Measurements from ENCODE around the gene ATP5PD.
A peak's percentile ranks its signal among the peaks of the same experiment; 100 is the strongest.

Gene ATP5PD

GRCh38 chr17:75010683-75011400 is 35.9 kb downstream of the ATP5PD start (continued):
- TF ChIP-seq ZNF354C (tag by site-specific recombination; IDR thresholded peaks at IDR 0.05; ENCODE audit: borderline replicate concordance, low read depth) (no peak), ZNF529 (tag by site-specific recombination; IDR thresholded peaks at IDR 0.05; ENCODE audit: insufficient replicate concordance) (no peak), ZNF169 (tag by site-specific recombination; IDR thresholded peaks at IDR 0.05) (no peak), ZNF624 (tag by site-specific recombination; IDR thresholded peaks at IDR 0.05) (no peak), ZNF785 (tag by site-specific recombination; IDR thresholded peaks at IDR 0.05) (no peak), ZFHX2 (tag by site-specific recombination; conservative IDR thresholded peaks at IDR 0.05) (no peak), ZNF280D (tag by site-specific recombination; IDR thresholded peaks at IDR 0.05) (no peak), EGR2 (tag by site-specific recombination; IDR thresholded peaks at IDR 0.05; ENCODE audit: low read depth) (no peak), GLI4 (tag by site-specific recombination; IDR thresholded peaks at IDR 0.05) (no peak), YY1 (tag by site-specific recombination; IDR thresholded peaks at IDR 0.05) (no peak), ZBTB7A (tag by site-specific recombination; IDR thresholded peaks at IDR 0.05; ENCODE audit: low read depth) (no peak), KLF9 (tag by site-specific recombination; IDR thresholded peaks at IDR 0.05; ENCODE audit: low read depth) (0 out of 2 replicates have a peak, but pooled peaks have one; percentile 9), GLIS1 (tag by site-specific recombination; IDR thresholded peaks at IDR 0.05) (peak; percentile 63), IKZF3 (tag by site-specific recombination; IDR thresholded peaks at IDR 0.05) (peak; percentile 70; the same call in 1 of the 2 replicates), INSM2 (tag by site-specific recombination; IDR thresholded peaks at IDR 0.05) (peak; percentile 10; the same call in 1 of the 2 replicates), ZNF211 (tag by site-specific recombination; IDR thresholded peaks at IDR 0.05; ENCODE audit: low read depth) (no peak), ZNF473 (tag by site-specific recombination; IDR thresholded peaks at IDR 0.05) (no peak), ZIC2 (tag by site-specific recombination; IDR thresholded peaks at IDR 0.05) (no peak), ZNF830 (tag by site-specific recombination; IDR thresholded peaks at IDR 0.05; ENCODE audit: low read depth) (no peak), ZNF274 (IDR thresholded peaks at IDR 0.05; ENCODE audit: low read length) (no peak), ZNF274 (tag by site-specific recombination; IDR thresholded peaks at IDR 0.05; ENCODE audit: borderline replicate concordance) (no peak), SCRT2 (tag by site-specific recombination; IDR thresholded peaks at IDR 0.05) (peak; percentile 62; the same call in 1 of the 2 replicates), SP3 (tag by site-specific recombination; IDR thresholded peaks at IDR 0.05) (peak; percentile 35), ZNF501 (tag by site-specific recombination; IDR thresholded peaks at IDR 0.05) (no peak), ZNF280C (tag by site-specific recombination; IDR thresholded peaks at IDR 0.05) (no peak), ZNF146 (tag by site-specific recombination; IDR thresholded peaks at IDR 0.05) (no peak)
- TF ChIP-seq, protein P1, sequence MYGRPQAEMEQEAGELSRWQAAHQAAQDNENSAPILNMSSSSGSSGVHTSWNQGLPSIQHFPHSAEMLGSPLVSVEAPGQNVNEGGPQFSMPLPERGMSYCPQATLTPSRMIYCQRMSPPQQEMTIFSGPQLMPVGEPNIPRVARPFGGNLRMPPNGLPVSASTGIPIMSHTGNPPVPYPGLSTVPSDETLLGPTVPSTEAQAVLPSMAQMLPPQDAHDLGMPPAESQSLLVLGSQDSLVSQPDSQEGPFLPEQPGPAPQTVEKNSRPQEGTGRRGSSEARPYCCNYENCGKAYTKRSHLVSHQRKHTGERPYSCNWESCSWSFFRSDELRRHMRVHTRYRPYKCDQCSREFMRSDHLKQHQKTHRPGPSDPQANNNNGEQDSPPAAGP (tag by site-specific recombination; IDR thresholded peaks at IDR 0.05) = 0 out of 2 replicates have a peak, but pooled peaks have one; percentile 54
